Activated naive CD8-positive, alpha-beta T cell treated with anti-CD3 and anti-CD28 coated beads, Interleukin-2, amount 10 ng/mL, durations not matched to agents 7 days and 5 days (primary cell): ENCODE measurements around the gene FBXO24. TPM values are rescaled to one million over a fixed set of nuclear protein-coding genes. Genes with fewer than 3 reads are reported as not detected.

Source experiments
- ATAC-seq: fragments of 150-1000 bp; cut with Tn5 transposase; one replicate; pipeline ENCODE4 v1.10.0; 2021; ENCODE audit warnings: low read depth, moderate library complexity
- POLR2A ChIA-PET: fragments of 350-600 bp; sonication (Branson Sonifier 250); formaldehyde crosslinking; loops from one replicate; lab custom pipeline; 2021; ENCODE audit warnings: antibody characterized with exemption; lab: Charles Lee
- DNase-seq: peaks from one replicate; pipeline ENCODE4 v3.0.0; 2021
- H3K27ac Mint-ChIP-seq: one replicate; pipeline ENCODE4 v1.8.0; 2022; ENCODE audit warnings: mild to moderate bottlenecking, mixed read lengths
- H3K27me3 Mint-ChIP-seq: one replicate; pipeline ENCODE4 v1.8.0; 2022; ENCODE audit warnings: mild to moderate bottlenecking, moderate library complexity, mixed read lengths
- H3K36me3 Mint-ChIP-seq: one replicate; pipeline ENCODE4 v1.8.0; 2021; ENCODE audit warnings: mild to moderate bottlenecking, mixed read lengths
- H3K4me1 Mint-ChIP-seq: one replicate; pipeline ENCODE4 v1.8.0; 2021; ENCODE audit warnings: mixed read lengths
- H3K4me3 Mint-ChIP-seq: one replicate; pipeline ENCODE4 v1.8.0; 2022; ENCODE audit warnings: mild to moderate bottlenecking, moderate library complexity, mixed read lengths
- H3K9me3 Mint-ChIP-seq: one replicate; pipeline ENCODE4 v1.8.0; 2021; ENCODE audit warnings: mixed read lengths
- total RNA-seq, 2 experiments: library from RNA; stranded (reverse); gene quantifications; one replicate each; pipeline ENCODE4 v1.2.3, GENCODE V29; 2021

The FBXO24 gene
- total RNA-seq, 2 experiments from 2014 or later: 1.1 to 1.2 TPM

DNA sequence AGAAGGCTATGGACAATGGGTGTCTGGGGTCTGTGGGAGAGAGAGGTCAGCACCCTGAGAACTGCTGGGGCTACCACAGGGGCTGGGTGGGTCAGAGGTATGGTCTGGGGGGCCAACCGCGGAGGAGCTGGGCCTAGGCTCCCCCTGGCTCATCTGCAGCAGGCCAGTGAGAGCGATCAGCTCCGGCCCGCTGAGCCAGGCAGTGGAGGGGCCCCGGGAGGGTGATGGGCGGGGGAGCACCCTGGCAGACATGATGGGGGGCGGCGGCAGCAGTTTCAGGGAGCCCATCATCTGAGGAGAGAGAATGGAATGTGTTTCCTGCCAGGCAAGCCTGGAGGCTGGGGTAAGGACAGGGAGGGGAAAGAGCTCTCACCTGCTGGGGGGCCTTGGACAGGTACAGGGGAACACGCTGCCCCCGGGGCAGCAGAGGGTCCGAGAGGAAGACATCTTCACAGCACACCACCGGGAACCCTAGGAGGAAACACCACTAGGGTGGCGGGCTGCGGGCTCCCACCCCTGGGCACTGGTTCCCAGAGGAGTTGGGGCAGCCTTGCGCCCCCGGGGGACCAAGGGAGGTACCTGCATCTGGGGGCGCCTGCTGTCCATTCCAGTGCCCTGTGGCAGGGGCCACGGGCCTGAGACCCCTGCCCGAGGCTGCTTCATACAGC is 13.7 kb upstream of the FBXO24 start:
- Mint-ChIP-seq H3K27ac (no peak overlapping the region), H3K27me3 (no peaks in the 10 kb centered on the region), H3K4me3 (no peak overlapping the region), H3K9me3 (no peaks in the 10 kb centered on the region), H3K4me1 (peaks cover 26% of the 10 kb centered on the region), H3K36me3 (peaks cover 9% of the 10 kb centered on the region)
- POLR2A ChIA-PET: interaction anchor here (1.1 to 3.7 kb wide), 2 partner anchors 9 to 13 kb away, joined by 4 to 38 read pairs; partner anchors contain the start of genes FBXO24 and LRCH4
- DNase-seq (no peak), ATAC-seq (no peak)

DNA sequence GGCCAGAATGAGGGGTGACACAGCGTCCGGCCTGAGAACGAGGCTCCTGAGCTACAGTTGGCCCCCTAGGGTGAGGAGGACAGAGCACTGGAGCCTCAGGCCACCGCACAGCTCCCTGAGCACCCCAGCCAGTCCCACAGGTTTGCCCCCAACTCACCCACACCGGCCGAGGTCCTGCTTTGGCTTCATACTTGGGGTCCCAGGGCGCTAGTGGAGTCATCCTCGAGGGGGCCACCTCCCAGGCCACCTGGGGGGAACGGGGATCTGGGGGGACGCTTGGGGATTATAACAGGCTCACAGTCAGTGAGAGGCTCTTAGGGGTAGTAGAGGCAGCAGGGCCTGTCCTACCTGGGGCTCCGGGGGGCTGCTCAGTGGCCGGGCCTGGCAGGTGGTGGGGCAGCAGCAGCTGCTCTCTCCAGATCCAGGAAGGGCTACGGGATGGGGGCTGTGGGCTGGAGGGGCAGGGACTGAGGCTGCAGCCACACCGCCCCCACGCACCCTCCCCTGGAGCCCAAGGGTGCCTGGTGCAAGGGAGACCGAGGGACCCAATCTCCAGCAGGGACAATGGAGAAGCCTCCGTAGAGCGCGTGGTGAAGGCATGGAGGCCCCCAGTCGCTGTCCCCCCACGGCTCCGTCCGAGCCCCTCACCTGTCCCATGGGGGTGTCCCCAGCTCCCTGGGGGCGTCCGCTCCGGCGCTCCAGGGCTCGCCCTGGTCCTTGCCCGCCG is 13.0 kb upstream of the FBXO24 start:
- no peaks in the 10 kb centered on the region for H3K27me3 Mint-ChIP-seq

DNA sequence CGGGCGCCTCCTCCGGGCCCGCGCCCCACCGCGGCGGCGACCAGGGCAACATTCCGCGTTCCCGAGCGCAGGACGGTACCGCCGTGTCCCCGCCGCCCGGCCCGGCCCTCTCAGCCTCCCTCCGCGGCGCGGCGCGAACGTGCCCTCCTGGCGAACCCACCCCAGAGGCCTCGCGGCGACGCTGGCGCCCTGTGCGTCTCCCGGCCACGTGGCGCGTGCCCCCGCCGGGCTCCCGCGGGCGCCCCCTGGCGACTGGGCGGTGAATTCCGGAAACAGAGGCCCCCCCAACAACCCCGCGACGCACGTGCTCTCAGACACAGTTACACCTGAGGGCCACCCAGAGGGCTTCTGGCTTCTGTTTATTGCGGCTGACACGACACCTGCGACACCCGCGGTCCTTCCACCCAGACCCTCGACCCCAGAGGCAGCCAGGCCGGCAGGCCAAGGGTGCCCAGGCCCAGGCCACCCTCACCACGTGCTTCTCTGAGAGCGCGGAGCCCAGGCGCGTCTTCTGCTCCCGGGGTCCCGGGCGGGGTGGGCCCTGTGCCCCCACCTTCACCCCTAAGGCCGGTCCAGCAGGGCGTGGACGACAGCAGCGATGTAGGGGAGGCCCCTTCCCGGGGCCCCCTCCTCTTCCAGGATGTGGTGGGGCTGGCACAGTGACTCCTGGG is 12.3 kb upstream of the FBXO24 start, which contains the start of gene SAP25:
Gene SAP25, minus strand, starts transcription at position 210 of the 671 bp plus-strand sequence. Its CDS starts 158 bp downstream, at position 52.
- H3K9me3 Mint-ChIP-seq: no peaks in the 10 kb centered on the region
- peaks cover 10% of the 10 kb centered on the region for H3K36me3 Mint-ChIP-seq
- no peaks in the 10 kb centered on the region for H3K27me3 Mint-ChIP-seq
- peaks cover 15% of the 10 kb centered on the region for H3K4me1 Mint-ChIP-seq
- DNase-seq (no peak), ATAC-seq (no peak)
- H3K4me3 Mint-ChIP-seq: no peak within 1 kb of the TSS
- POLR2A ChIA-PET: interaction anchor here (1.0 to 3.7 kb wide), 2 partner anchors 12 kb away, joined by 4 to 38 read pairs; partner anchors contain the start of genes FBXO24 and LRCH4
- H3K27ac Mint-ChIP-seq: no peak within 1 kb of the TSS

More for the DNA sequence above, 13.0 kb upstream of the FBXO24 start:
- ATAC-seq (no peak), DNase-seq (no peak)
- peaks cover 21% of the 10 kb centered on the region for H3K4me1 Mint-ChIP-seq
- peaks cover 9% of the 10 kb centered on the region for H3K36me3 Mint-ChIP-seq
- H3K9me3 Mint-ChIP-seq: no peaks in the 10 kb centered on the region
- POLR2A ChIA-PET: interaction anchor here (1.1 to 3.7 kb wide), 2 partner anchors 8 to 12 kb away, joined by 4 to 38 read pairs; partner anchors contain the start of genes FBXO24 and LRCH4
- H3K4me3 Mint-ChIP-seq: no peak overlapping the region
- H3K27ac Mint-ChIP-seq: no peak overlapping the region

DNA sequence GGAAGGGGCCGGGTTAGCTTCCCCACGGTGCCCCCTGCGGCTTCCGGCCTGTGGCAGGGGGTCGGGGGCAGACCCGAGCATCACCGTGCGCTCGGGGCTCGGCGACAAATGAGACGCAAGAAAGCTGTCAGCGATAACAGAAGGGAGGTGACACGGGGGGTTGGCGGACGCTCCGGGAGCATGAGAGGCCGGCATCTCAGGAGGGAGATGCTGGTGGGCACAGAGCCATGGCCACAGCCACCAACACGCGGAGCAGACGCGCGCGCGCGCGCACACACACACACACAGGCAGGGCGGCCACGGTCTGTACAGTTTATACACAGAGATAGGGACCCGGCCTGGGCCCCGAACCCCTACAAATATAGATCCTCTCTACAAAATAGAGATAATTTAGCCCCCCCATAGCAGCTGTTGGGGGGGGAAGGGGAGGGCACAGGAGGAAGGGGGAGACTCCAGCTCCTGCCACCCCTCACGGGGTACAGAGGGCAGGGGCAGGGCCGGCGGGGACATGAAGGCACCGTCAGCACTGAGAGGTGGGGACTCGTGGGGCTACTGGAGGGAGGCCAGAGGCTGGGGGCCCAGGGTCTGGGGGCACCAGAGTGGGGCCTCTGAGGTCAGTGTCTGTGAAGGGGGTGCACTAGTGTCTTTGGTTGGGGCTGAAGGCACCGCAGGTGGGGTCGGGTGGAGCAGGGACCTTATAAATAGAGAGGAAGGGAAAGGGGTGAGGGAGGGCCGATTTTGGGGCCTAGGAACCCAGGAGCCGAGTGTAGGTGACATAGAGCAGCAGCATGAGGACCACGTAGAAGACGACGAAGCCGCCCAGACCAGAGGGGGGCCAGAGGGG is 11.5 kb upstream of the FBXO24 start:
- Mint-ChIP-seq H3K4me3 (no peak overlapping the region), H3K9me3 (no peaks in the 10 kb centered on the region), H3K27me3 (no peaks in the 10 kb centered on the region), H3K27ac (no peak overlapping the region), H3K4me1 (peaks cover 8% of the 10 kb centered on the region), H3K36me3 (peaks cover 12% of the 10 kb centered on the region)
- DNase-seq (no peak), ATAC-seq (no peak)
- POLR2A ChIA-PET: interaction anchor here (1.0 kb wide), 1 partner anchor 12 kb away, joined by 4 read pairs; the partner anchor contains the start of genes FBXO24 and LRCH4

DNA sequence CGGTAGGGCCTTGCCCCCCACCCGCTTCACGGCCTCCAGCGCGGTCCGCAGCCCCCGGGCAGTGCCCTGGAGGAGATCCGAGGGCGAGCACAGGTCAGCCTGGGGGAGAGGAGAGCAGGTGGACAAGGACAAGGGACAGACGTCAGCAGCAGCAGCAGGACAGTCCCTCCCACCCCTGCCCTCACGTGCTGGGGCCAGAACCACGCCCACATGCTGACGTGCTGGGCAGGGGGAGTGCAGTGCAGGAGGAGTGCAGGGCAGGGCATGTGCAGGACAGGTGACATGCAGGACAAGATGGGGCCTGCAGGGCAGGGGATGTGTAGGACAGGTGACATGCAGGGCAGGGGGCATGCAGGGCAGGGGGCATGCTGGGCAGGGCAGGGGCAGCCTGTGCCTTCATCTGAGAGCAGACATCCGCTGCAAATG is 10.9 kb upstream of the FBXO24 start:
- DNase-seq: no peak
- H3K9me3 Mint-ChIP-seq: no peaks in the 10 kb centered on the region
- no peak overlapping the region for H3K27ac Mint-ChIP-seq
- no peak for ATAC-seq
- H3K4me1 Mint-ChIP-seq: peaks cover 7% of the 10 kb centered on the region
- no peaks in the 10 kb centered on the region for H3K27me3 Mint-ChIP-seq
- no peak overlapping the region for H3K4me3 Mint-ChIP-seq
- POLR2A ChIA-PET: no interaction called here
- peaks cover 12% of the 10 kb centered on the region for H3K36me3 Mint-ChIP-seq

DNA sequence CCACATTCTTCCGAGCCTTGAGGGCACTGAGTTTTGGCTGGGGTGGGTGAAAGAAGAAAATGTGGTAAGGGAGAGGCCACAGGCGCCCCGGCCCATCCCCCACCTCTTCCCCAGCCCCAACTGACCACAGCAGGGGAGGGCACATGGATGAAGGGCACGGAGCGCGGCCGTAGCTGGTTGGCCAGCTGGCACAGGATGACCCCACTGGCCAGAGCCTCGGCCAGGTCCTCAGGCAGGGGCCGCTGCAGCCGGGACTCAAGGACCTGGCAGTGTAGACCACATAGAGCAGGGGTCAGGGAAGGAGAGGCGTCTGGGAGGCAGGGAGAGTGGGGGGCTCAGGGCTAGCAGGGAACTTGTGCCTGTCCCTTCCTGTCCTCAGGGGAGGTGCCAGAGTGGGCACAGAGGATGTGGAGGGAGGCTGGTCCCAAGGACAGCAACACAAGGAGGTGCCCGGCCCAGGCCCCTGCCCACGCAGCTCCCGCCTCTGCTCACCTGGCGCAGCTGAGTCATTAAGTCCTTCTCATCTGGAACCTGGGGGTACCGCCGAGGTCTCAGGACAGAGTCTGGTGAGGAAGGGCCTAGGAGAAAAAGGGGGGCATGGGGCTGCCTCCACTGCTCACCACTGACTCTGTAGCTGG is 10.3 kb upstream of the FBXO24 start:
- H3K9me3 Mint-ChIP-seq: no peaks in the 10 kb centered on the region
- H3K4me3 Mint-ChIP-seq: no peak overlapping the region
- peak overlapping the region; percentile 24 for H3K27ac Mint-ChIP-seq
- peaks cover 5% of the 10 kb centered on the region for H3K4me1 Mint-ChIP-seq
- POLR2A ChIA-PET: interaction anchor here (2.1 kb wide), 1 partner anchor 10 kb away, joined by 8 read pairs; the partner anchor contains the start of genes FBXO24 and LRCH4
- no peak for ATAC-seq
- peaks cover 12% of the 10 kb centered on the region for H3K36me3 Mint-ChIP-seq
- no peaks in the 10 kb centered on the region for H3K27me3 Mint-ChIP-seq
- no peak for DNase-seq

DNA sequence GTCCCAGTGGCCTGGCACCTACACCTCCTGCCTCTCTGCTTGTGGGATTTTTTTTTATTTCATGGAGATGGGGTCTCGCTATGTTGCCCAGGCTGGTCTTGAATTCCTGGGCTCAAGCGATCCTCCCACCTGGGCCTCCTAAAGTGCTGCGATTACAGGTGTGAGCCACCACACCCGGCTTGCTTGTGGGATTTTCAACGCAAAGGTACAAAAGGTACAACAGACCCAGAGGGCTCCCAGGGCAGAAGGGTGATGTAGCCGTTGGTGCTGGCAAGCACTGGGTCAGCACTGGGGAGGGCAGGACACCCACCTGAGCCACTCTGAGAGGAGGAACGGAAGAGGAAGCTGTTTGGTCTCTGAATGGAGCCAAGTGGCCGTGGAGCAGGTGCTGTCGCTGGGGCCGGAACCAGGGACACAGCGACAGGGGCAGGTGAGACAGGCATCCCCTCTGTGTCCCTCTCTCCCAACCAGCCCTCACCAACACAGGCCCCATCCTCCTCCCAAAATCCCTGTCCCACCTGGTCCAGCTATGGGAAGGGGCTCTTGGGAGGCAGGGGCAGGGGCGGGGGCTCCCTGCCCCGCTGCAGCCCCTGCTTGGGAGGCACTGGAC is 9.6 kb upstream of the FBXO24 start:
- Mint-ChIP-seq H3K4me1 (peaks cover 5% of the 10 kb centered on the region), H3K27ac (peak overlapping the region; percentile 24), H3K9me3 (no peaks in the 10 kb centered on the region), H3K36me3 (peaks cover 12% of the 10 kb centered on the region), H3K4me3 (no peak overlapping the region), H3K27me3 (no peaks in the 10 kb centered on the region)
- POLR2A ChIA-PET: interaction anchor here (2.1 kb wide), 1 partner anchor 9 kb away, joined by 8 read pairs; the partner anchor contains the start of genes FBXO24 and LRCH4
- DNase-seq (no peak), ATAC-seq (no peak)

DNA sequence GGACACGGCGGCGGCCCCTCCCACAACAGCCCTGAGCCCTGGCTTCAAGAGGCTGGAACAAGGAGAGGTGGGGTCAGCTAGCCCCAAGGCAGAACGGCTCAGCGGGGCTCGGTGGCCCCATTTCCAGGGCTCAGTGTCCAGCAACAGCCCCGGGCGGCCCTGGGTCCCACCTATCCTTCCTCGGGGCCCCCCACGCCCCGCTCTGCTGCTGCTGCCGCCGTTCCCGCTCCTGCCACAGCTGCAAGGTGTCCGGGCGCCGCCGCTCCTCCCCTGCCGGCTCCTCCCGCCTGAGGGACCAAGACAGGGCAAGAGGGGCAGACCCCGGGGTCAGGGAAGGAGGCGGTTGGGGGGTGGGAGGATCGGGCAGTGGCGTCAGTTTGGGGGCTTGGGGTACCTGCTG is 9.0 kb upstream of the FBXO24 start:
- H3K4me1 Mint-ChIP-seq: peaks cover under 1% of the 10 kb centered on the region
- peaks cover 9% of the 10 kb centered on the region for H3K36me3 Mint-ChIP-seq
- no peak overlapping the region for H3K27ac Mint-ChIP-seq
- no peak for ATAC-seq
- H3K27me3 Mint-ChIP-seq: no peaks in the 10 kb centered on the region
- H3K4me3 Mint-ChIP-seq: no peak overlapping the region
- DNase-seq: no peak
- no peaks in the 10 kb centered on the region for H3K9me3 Mint-ChIP-seq
- POLR2A ChIA-PET: interaction anchor here (2.1 kb wide), 1 partner anchor 9 kb away, joined by 8 read pairs; the partner anchor contains the start of genes FBXO24 and LRCH4

DNA sequence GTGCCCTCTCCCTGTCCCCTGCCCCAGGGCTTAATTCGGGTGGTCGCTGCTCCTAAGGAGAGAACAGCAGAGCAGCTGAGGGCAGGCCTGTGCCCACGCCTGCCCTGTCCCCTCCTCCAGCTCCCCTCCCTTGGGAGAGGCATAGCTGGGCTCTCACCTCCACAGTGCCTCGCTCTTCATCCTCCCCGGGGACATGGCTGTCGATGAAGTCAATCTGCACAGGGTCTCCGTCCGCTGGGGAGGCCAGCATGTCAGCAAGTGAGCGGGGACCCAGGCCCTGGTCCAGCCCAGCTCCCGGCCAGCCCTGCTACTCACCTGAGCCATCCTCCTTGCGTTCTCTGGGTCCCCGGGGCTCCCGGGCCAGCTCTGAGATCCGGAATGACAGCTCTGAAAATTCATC is 8.6 kb upstream of the FBXO24 start:
- Mint-ChIP-seq H3K4me3 (no peak overlapping the region), H3K9me3 (no peaks in the 10 kb centered on the region), H3K36me3 (peaks cover 8% of the 10 kb centered on the region), H3K27me3 (no peaks in the 10 kb centered on the region), H3K4me1 (peaks cover 2% of the 10 kb centered on the region), H3K27ac (no peak overlapping the region)
- no peak for DNase-seq
- no peak for ATAC-seq
- POLR2A ChIA-PET: interaction anchor here (1.2 to 2.1 kb wide), 2 partner anchors 8 to 127 kb away, joined by 3 to 8 read pairs; partner anchors contain the start of genes FBXO24 and LRCH4

DNA sequence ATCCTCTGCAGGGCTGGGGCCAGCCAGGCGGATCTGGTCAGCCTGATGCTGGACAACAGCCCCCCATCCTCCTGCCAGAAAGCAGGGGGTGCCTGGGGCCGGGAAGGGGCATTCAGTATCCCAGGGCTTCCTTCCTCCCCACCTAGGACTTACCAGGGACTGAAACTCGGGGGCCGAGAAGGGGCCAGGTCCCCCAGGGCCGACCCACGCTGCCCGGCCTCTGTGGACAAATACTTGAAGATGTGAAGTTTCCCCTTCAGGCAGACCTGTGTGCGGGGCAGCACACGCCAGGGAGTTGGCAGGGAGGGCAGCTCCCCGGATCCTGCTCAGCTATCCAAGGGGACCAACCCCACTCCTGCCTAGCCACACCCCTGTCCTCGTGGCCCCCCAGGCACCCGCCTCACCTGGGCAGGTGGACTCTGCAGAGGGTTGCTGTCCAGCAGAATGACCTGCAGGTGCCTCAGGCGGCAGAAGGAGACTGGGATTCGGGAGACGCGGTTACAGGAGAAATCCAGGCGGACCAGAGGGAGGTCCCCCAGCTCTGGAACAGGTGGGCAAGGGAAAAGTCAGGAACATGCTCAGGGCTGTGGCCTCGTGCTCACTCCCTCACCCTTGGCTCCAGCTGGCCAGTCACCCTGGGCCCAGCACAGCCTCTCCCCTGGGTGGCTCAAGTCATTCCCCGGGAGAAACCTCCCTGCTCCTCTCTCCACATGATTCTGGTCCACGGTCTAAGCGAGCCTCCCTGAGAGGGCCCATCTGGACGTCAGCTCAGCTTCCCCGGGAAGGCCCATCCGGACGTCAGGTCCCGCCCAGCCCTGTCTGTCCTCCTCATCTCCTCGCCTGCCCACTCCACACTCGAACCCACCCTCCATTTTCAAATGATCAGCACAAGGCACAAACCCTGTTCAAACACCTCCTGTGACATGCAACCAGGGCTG is 7.6 kb upstream of the FBXO24 start:
- Mint-ChIP-seq H3K9me3 (no peaks in the 10 kb centered on the region), H3K4me1 (peaks cover 7% of the 10 kb centered on the region), H3K36me3 (peaks cover 8% of the 10 kb centered on the region), H3K4me3 (no peak overlapping the region), H3K27ac (peak overlapping the region; percentile 51), H3K27me3 (no peaks in the 10 kb centered on the region)
- ATAC-seq (no peak), DNase-seq (no peak)
- POLR2A ChIA-PET: interaction anchor here (1.2 kb wide), 1 partner anchor 128 kb away, joined by 3 read pairs; no protein-coding TSS in a partner anchor
